Measurements from ENCODE around the gene FGD6. TPM values are rescaled to one million over a fixed set of nuclear protein-coding genes. Genes with fewer than 3 reads are reported as not detected.
"Not testable (repeated sequence)": the region's sequence is repeated elsewhere in the genome, so short reads cannot be mapped to it uniquely, and the experiment has no call there.

Gene FGD6
- total RNA-seq, 1 experiment from 2014 or later = 25.1 TPM

DNA sequence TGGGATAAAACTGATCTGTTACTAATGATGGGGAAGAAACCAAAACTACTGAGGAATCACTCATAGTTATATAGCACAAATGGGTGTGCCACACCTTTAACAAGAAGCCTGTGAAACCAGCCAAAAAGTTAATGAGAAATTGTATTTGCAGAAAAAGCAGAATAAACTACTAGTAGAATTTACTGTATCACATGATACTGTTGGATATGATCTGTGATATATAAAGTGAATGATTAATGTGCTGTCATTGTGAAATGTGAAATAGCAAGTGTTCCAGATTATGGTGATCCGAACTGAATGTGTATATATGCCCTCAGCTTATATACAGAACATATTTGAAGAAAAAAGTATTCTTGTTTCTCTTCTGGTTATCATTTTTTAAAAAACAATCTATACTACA, 30.8 kb upstream of the FGD6 start:
- DNase-seq (ENCODE audit: unreplicated experiment) = no peak
- Mint-ChIP-seq H3K4me3 (ENCODE audit: unreplicated experiment) (no peak overlapping the region), H3K36me3 (ENCODE audit: insufficient read depth, unreplicated experiment) (peaks cover 34% of the 10 kb centered on the region), H3K9me3 (ENCODE audit: unreplicated experiment) (no peaks in the 10 kb centered on the region), H3K4me1 (ENCODE audit: insufficient read depth, unreplicated experiment) (peaks cover 6% of the 10 kb centered on the region), H3K27me3 (ENCODE audit: insufficient read depth, unreplicated experiment) (no peaks in the 10 kb centered on the region), H3K27ac (ENCODE audit: low read depth, unreplicated experiment) (no peak overlapping the region)
- no TSS peak for BruUV-seq (replicated peaks)
- ChIA-PET POLR2A (no interaction called here), CTCF (interaction anchor here (1.0 kb wide), 1 partner anchor 31 kb away, joined by 3 read pairs; the partner anchor contains the start of genes FGD6 and VEZT)
- TF ChIP-seq, protein P1, sequence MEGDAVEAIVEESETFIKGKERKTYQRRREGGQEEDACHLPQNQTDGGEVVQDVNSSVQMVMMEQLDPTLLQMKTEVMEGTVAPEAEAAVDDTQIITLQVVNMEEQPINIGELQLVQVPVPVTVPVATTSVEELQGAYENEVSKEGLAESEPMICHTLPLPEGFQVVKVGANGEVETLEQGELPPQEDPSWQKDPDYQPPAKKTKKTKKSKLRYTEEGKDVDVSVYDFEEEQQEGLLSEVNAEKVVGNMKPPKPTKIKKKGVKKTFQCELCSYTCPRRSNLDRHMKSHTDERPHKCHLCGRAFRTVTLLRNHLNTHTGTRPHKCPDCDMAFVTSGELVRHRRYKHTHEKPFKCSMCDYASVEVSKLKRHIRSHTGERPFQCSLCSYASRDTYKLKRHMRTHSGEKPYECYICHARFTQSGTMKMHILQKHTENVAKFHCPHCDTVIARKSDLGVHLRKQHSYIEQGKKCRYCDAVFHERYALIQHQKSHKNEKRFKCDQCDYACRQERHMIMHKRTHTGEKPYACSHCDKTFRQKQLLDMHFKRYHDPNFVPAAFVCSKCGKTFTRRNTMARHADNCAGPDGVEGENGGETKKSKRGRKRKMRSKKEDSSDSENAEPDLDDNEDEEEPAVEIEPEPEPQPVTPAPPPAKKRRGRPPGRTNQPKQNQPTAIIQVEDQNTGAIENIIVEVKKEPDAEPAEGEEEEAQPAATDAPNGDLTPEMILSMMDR (IDR thresholded peaks at IDR 0.05; ENCODE audit: unreplicated experiment) = no peak
- intact Hi-C loops (cut with micrococcal nuclease) = no loop called here

DNA sequence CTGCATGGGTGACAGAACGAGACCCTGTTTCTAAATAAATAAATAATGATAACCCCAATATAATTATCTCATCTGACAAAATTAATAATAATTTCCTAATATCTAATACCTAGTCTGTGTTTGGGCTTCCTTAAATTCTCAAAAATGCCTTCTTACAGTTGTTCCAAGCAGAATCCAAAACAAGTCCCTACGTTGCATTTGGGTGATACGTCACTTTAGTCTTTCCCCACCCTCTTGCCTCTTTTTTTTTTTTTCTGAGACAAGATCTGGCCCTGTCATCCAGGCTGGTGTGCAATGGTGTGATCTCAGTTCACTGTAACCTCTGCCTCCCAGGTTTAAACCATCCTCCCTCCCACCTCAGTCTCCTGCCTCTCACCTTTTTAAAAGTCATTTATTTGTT, 27.1 kb upstream of the FGD6 start:
- H3K4me1 Mint-ChIP-seq (ENCODE audit: insufficient read depth, unreplicated experiment) = peaks cover 12% of the 10 kb centered on the region
- no TSS peak for BruUV-seq (replicated peaks)

DNA sequence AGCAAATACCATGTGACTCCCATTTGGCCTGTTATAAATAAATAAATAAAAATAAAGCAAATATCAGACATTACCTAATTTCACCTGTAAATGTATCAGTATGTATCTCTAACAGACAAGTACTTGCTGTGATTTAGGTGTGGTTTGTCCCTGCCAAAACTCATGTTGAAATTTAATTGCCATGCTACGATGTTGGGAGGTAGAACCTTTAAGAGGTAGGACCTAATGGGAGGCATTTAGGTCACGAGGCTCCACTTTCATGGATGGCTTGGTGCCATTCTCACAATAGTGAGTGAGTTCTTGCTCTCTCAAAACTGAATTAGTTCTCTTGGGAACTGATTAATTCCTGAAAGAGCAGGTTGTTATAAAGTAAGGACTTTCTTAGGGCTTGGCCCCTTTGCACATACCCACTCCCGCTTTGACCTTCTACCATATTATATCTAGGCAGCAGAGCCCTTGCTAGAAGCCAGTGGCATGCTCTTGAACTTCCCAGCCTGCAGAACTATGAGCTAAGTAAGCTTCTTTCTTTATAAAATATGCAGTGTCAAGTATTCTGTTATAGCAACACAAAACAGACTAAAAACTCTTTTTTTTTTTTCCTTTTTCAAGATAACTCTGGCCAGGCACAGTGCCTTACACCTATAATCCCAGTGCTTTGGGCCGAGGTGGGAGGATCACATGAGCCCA, 26.4 kb upstream of the FGD6 start:
- TF ChIP-seq, protein P1 (IDR thresholded peaks at IDR 0.05; ENCODE audit: unreplicated experiment) = no peak
- Mint-ChIP-seq H3K4me1 (ENCODE audit: insufficient read depth, unreplicated experiment) (peaks cover 12% of the 10 kb centered on the region), H3K9me3 (ENCODE audit: unreplicated experiment) (no peaks in the 10 kb centered on the region), H3K36me3 (ENCODE audit: insufficient read depth, unreplicated experiment) (peaks cover 45% of the 10 kb centered on the region), H3K4me3 (ENCODE audit: unreplicated experiment) (no peak overlapping the region), H3K27me3 (ENCODE audit: insufficient read depth, unreplicated experiment) (no peaks in the 10 kb centered on the region), H3K27ac (ENCODE audit: low read depth, unreplicated experiment) (no peak overlapping the region)
- intact Hi-C loops (cut with micrococcal nuclease) = no loop called here
- no peak for DNase-seq (ENCODE audit: unreplicated experiment)
- CTCF ChIA-PET = interaction anchor here (1.1 kb wide), 1 partner anchor 122 kb away, joined by 3 read pairs; no protein-coding TSS in a partner anchor
- POLR2A ChIA-PET = interaction anchor here (0.5 to 1.3 kb wide), 5 partner anchors 14 to 140 kb away, joined by 3 to 5 read pairs (median 4); no protein-coding TSS in a partner anchor
- BruUV-seq (replicated peaks) = no TSS peak

More for the DNA sequence above, 27.1 kb upstream of the FGD6 start:
- CTCF ChIA-PET = interaction anchor here (0.6 to 1.1 kb wide), 2 partner anchors 19 to 123 kb away, joined by 3 to 9 read pairs; no protein-coding TSS in a partner anchor
- Mint-ChIP-seq H3K4me3 (ENCODE audit: unreplicated experiment) (no peak overlapping the region), H3K9me3 (ENCODE audit: unreplicated experiment) (no peaks in the 10 kb centered on the region), H3K36me3 (ENCODE audit: insufficient read depth, unreplicated experiment) (peaks cover 46% of the 10 kb centered on the region), H3K27me3 (ENCODE audit: insufficient read depth, unreplicated experiment) (no peaks in the 10 kb centered on the region), H3K27ac (ENCODE audit: low read depth, unreplicated experiment) (no peak overlapping the region)
- TF ChIP-seq, protein P1 (IDR thresholded peaks at IDR 0.05; ENCODE audit: unreplicated experiment) = no peak
- POLR2A ChIA-PET = interaction anchor here (1.3 kb wide), 1 partner anchor 14 kb away, joined by 3 read pairs; no protein-coding TSS in a partner anchor
- DNase-seq (ENCODE audit: unreplicated experiment) = no peak
- intact Hi-C loops (cut with micrococcal nuclease) = no loop called here

DNA sequence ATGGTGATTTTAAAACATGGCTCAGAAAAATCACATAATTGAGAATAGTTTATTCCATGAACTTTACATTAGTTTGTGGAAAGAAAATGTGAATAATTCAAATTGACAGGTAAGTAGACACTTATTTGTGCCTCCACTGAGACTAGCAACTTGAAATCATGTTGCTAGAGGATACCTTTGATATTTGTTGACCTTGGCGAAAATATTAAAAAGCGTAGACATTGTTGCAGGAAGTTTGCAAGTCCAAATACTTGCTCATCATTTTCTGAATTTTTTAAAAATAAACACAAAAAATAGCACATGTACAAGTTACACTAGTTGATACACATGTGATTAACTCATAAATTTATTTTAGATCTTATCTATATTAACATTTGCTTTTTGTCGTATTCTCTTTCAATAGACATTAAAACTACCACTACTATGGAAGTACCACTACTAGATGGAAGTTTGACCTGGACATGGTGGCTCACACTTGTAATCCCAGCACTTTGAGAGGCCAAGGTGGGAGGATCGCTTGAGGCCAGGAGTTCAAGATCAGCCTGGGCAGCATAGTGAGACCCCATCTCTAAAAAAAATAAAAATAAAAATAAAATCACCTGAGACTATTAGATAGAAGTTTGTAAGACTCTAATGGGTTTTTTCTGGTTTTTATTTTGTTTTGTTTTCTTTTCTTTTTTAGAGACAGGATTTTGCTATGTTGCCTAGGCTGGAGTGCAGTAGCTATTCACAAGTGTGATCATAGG, 24.7 kb upstream of the FGD6 start:
- Mint-ChIP-seq H3K27me3 (ENCODE audit: insufficient read depth, unreplicated experiment) (no peaks in the 10 kb centered on the region), H3K4me1 (ENCODE audit: insufficient read depth, unreplicated experiment) (peaks cover 7% of the 10 kb centered on the region), H3K4me3 (ENCODE audit: unreplicated experiment) (no peak overlapping the region), H3K27ac (ENCODE audit: low read depth, unreplicated experiment) (no peak overlapping the region), H3K36me3 (ENCODE audit: insufficient read depth, unreplicated experiment) (peaks cover 39% of the 10 kb centered on the region), H3K9me3 (ENCODE audit: unreplicated experiment) (no peaks in the 10 kb centered on the region)
- BruUV-seq (replicated peaks) = no TSS peak
- intact Hi-C loops (cut with micrococcal nuclease) = no loop called here
- ChIA-PET CTCF (interaction anchor here (1.0 kb wide), 1 partner anchor 92 kb away, joined by 3 read pairs; no protein-coding TSS in a partner anchor), POLR2A (no interaction called here)
- DNase-seq (ENCODE audit: unreplicated experiment) = no peak
- TF ChIP-seq, protein P1 (IDR thresholded peaks at IDR 0.05; ENCODE audit: unreplicated experiment) = no peak

DNA sequence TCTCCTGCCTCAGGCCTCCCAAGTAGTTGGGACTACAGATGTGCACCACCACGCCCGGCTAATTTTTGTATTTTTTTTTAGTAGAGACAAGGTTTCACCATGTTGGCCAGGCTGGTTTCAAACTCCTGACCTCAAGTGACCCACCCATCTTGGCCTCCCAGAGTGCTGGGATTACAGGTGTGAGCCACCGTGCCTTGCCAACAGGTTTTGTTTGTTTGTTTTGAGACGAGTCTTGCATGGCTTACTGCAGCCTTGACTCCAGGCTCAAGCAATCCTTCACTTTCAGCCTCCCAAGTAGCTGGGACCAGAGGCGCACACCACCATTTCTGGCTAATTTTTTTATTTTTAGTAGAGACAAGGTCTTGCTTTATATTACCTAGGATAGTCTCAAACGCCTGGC, 23.9 kb upstream of the FGD6 start:
- CTCF ChIA-PET = interaction anchor here (0.6 kb wide), 1 partner anchor 1216 kb away, joined by 3 read pairs; no protein-coding TSS in a partner anchor
- H3K27ac Mint-ChIP-seq (ENCODE audit: low read depth, unreplicated experiment); BruUV-seq (replicated peaks); H3K4me3 Mint-ChIP-seq (ENCODE audit: unreplicated experiment); H3K27me3 Mint-ChIP-seq (ENCODE audit: insufficient read depth, unreplicated experiment); DNase-seq (ENCODE audit: unreplicated experiment); intact Hi-C loops (cut with micrococcal nuclease); H3K4me1 Mint-ChIP-seq (ENCODE audit: insufficient read depth, unreplicated experiment); H3K9me3 Mint-ChIP-seq (ENCODE audit: unreplicated experiment): not testable (repeated sequence)
- H3K36me3 Mint-ChIP-seq (ENCODE audit: insufficient read depth, unreplicated experiment) = peaks cover 39% of the 10 kb centered on the region
- POLR2A ChIA-PET = interaction anchor here (0.9 to 1.0 kb wide), 2 partner anchors 24 to 233 kb away, joined by 3 to 5 read pairs; partner anchors contain the start of genes FGD6, METAP2 and VEZT
